ENCODE measurements around the gene EFHC1.

EFHC1 gene

DNA sequence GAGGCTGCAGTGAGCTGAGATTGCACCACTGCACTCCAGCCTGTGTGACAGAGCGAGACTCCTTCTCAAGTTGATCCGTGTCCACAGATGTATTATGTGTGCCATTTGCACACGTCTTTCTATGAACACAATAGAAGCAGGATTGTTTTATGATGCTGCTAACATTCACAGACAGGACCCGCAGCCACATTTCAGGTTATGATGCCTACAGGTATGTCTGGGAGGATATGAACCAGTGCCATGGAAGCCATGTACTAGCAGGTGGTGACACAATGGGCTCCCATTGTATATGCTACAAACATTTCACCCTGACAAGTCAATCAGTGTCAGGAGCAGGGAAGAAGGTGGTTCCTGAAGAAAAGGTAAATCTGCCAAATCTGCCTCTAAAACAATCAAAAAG, 152.4 kb downstream of the EFHC1 start:
- no peak for DNase-seq
- intact Hi-C loops (cut with DNase I) = loop anchor here (10.0 kb wide), 1 partner anchor 288 kb away; the partner anchor contains the start of gene MCM3

DNA sequence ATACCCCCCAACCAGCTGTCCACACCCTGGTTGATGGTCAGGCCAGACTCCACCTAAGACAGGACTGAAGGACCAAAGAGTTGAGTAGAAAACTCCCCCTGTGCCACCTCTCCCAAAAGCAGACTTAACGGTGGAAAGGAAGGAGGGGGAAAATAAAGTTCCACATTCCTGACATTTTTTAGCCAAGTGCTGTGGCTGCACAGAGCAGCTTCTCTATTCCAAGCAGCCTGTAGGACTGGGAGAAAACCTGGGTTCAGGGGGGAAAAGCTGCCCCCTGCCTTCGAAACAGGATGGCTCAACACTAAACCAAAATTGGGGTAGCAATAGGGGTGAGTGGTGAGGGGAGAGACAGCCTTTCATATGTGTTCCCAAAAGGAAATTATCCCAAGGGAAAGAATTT, 153.2 kb downstream of the EFHC1 start:
- DNase-seq = no peak
- intact Hi-C loops (cut with DNase I) = loop anchor here (10.0 kb wide), 1 partner anchor 288 kb away; the partner anchor contains the start of gene MCM3
